Right lobe of liver (tissue), 6 donors: Measurements from ENCODE around the gene SMKR1. TPM values are rescaled to one million over a fixed set of nuclear protein-coding genes. Genes with fewer than 3 reads are reported as not detected.
A peak's percentile ranks its signal among the peaks of the same experiment; 100 is the strongest.

Experiments
- ATAC-seq, 4 donors: fragments of 200-7000 bp; cut with Tn5 transposase; one replicate each; pipeline ENCODE4 v1.9.1; 2020; ENCODE audit warnings: mild to moderate bottlenecking in 4 of 4, moderate library complexity in 4 of 4
- DNase-seq, 3 donors: peaks; one replicate each; pipeline ENCODE4 v3.0.0-alpha.2; 2020
- H3K27ac ChIP-seq, 3 donors: fragments of 200-600 bp; one replicate each; pipeline ENCODE4 v1.8.0; 2022
- H3K27me3 ChIP-seq, 2 donors: fragments of 200-600 bp; one replicate each; pipeline ENCODE4 v1.8.0; 2022
- H3K36me3 ChIP-seq, 4 donors: fragments of 200-600 bp; sonication (generic) in 1 of 4; one replicate each; pipeline versions ENCODE4 v1.5.1 to v1.8.0; 2017 to 2022; ENCODE audit warnings: control low read depth in 1 of 4
- H3K4me1 ChIP-seq, 4 donors: fragments of 200-600 bp; sonication (generic) in 1 of 4; one replicate each; pipeline versions ENCODE4 v1.5.1 to v1.8.0; 2017 to 2022; ENCODE audit warnings: control low read depth in 1 of 4
- H3K4me3 ChIP-seq, 3 donors: fragments of 200-600 bp; one replicate each; pipeline ENCODE4 v1.8.0; 2022
- H3K9me3 ChIP-seq, 4 donors: fragments of 200-600 bp; sonication (generic) in 1 of 4; one replicate each; pipeline versions ENCODE4 v1.5.1 to v1.8.0; 2017 to 2022; ENCODE audit warnings: control low read depth in 1 of 4
- CTCF ChIP-seq, 4 donors: fragments of 200-600 bp in 3 of 4; fragments of 450-650 bp in 1 of 4; IDR thresholded peaks; one replicate each; pipeline versions ENCODE4 v1.5.1 to v1.8.0; 2016 to 2022; ENCODE audit warnings: antibody characterized with exemption in 4 of 4, mild to moderate bottlenecking in 2 of 4
- POLR2A ChIP-seq: fragments of 450-650 bp; IDR thresholded peaks from one replicate; pipeline ENCODE4 v1.6.1; 2017; ENCODE audit warnings: antibody characterized with exemption, mild to moderate bottlenecking
- WGBS: methylation state at CpG from one replicate; pipeline ENCODE4 v1.1.6; 2018; ENCODE audit warnings: low coverage, low lambda C conversion rate; ENCODE audit not compliant: insufficient coverage; ENCODE audit errors: missing lambda C conversion rate; 5-methylcytosine and 5-hydroxymethylcytosine counted together
- intact Hi-C, 2 donors: fragments of 100-400 bp; cut with DNase I; formaldehyde crosslinking; loops; one replicate each; pipeline versions ENCODE4 v1.11.2 to v1.14.1; 2022
- long read RNA-seq: library from polyadenylated mRNA; unstranded; transcript quantifications from one replicate; pipeline ENCODE4 v2.0.0, GENCODE V29; 2019
- total RNA-seq, 6 experiments: library from RNA; depleted of rRNA in 2 of 6; stranded (reverse); fragments of >200 nt in 2 of 6; fragmentation: NEBNext Ultra II Directional in 3 of 6; extraction: Animal tissue kit (Norgen Biotek cat#: 25700) in 3 of 6; gene quantifications; one replicate each; pipeline versions ENCODE4 v1.1.0 to v1.2.4, GENCODE V29; 2016 to 2023
- donor health status: DM: no; HTN: yes; CAD: no.
- donor health status: DM: no; HTN: no; CAD: no.
- donor health status: DM: no; HTN: no; CAD: no.
- donor health status: DM: no; HTN: yes; CAD: no.
- donor health status: DM: no; HTN: yes; CAD: no.

Gene SMKR1
- total RNA-seq, result not detected
- long read RNA-seq, result 0 reads

- WGBS, result 22% methylated on average over 9 of the region's 89 CpGs
- no peaks in the 10 kb centered on the region for H3K4me1 ChIP-seq
- H3K36me3 ChIP-seq, result no peaks in the 10 kb centered on the region
- H3K9me3 ChIP-seq, result no peaks in the 10 kb centered on the region
- H3K27ac ChIP-seq, result no peak within 1 kb of the TSS
- TF ChIP-seq POLR2A (no peak), CTCF (IDR thresholded peaks at IDR 0.05) (no peak)
- peak; percentile 82 to 86 (median 86) for DNase-seq
- no peaks in the 10 kb centered on the region for H3K27me3 ChIP-seq
- ATAC-seq, result peak; percentile 94 to 98 (median 96)
- H3K4me3 ChIP-seq, result peak within 1 kb of the TSS; percentile 48 to 56 (median 49)
- intact Hi-C loops, result no loop called here
These were observed at the start of gene SMKR1 for GRCh38 chr7:129501760-129502707. Gene SMKR1, plus strand, starts transcription at chr7:129502531. Its CDS starts 294 bp downstream, at chr7:129502825.

- Histone ChIP-seq H3K27ac (no peak overlapping the region), H3K9me3 (no peaks in the 10 kb centered on the region), H3K36me3 (no peaks in the 10 kb centered on the region), H3K27me3 (no peaks in the 10 kb centered on the region), H3K4me1 (no peaks in the 10 kb centered on the region), H3K4me3 (no peak overlapping the region)
- DNase-seq, result no peak
- ATAC-seq, result no peak
- TF ChIP-seq CTCF (IDR thresholded peaks at IDR 0.05) (no peak), POLR2A (no peak)
- intact Hi-C loops, result no loop called here
- WGBS, result 80% methylated on average over 1 of the region's 2 CpGs
These were observed 49.6 kb upstream of the SMKR1 start for GRCh38 chr7:129452589-129453231.

- Histone ChIP-seq H3K36me3 (no peaks in the 10 kb centered on the region), H3K4me3 (no peak overlapping the region), H3K9me3 (no peaks in the 10 kb centered on the region), H3K4me1 (no peaks in the 10 kb centered on the region), H3K27me3 (no peaks in the 10 kb centered on the region), H3K27ac (no peak overlapping the region)
- intact Hi-C loops, result no loop called here
- no CpG with 5 or more reads among the region's 1 CpG for WGBS
- DNase-seq, result no peak
- ATAC-seq, result no peak
- TF ChIP-seq CTCF (IDR thresholded peaks at IDR 0.05) (no peak), POLR2A (no peak)
These were observed 48.7 kb upstream of the SMKR1 start for GRCh38 chr7:129453510-129454248.

GRCh38 chr7:129454249-129454551 is 48.1 kb upstream of the SMKR1 start:
- ATAC-seq (no peak), DNase-seq (no peak)
- 86% methylated on average over 4 of the region's 4 CpGs for WGBS
- TF ChIP-seq CTCF (IDR thresholded peaks at IDR 0.05), result no peak
- TF ChIP-seq POLR2A, result no peak
- Histone ChIP-seq H3K27ac (no peak overlapping the region), H3K4me3 (no peak overlapping the region), H3K9me3 (no peaks in the 10 kb centered on the region), H3K36me3 (no peaks in the 10 kb centered on the region), H3K27me3 (no peaks in the 10 kb centered on the region), H3K4me1 (no peaks in the 10 kb centered on the region)
- intact Hi-C loops, result no loop called here
